ENCODE results near the gene CLDN20. TPM values are rescaled to one million over a fixed set of nuclear protein-coding genes. Genes with fewer than 3 reads are reported as not detected.

CLDN20 gene
- total and polyA plus RNA-seq, 2 donors (not counting 3 experiments of a cell fraction or from before 2014, with no cell fraction given), result not detected

- no peak for FAIRE-seq
Observed at GRCh38 chr6:155252581-155252980, 11.2 kb upstream of the CLDN20 start.

More at GRCh38 chr6:155252581-155252980, 11.2 kb upstream of the CLDN20 start:
- Histone ChIP-seq H3K9me1 (replicated peaks; ENCODE audit: control insufficient read depth, extremely low read depth, insufficient read depth, low read length) (no peaks in the 10 kb centered on the region), H3K27ac (ENCODE audit: insufficient read depth, low read depth, low read length) (no peak overlapping the region), H3K4me1 (ENCODE audit: control insufficient read depth, extremely low read depth, insufficient read depth, low read length) (no peaks in the 10 kb centered on the region), H3K79me2 (ENCODE audit: control insufficient read depth, insufficient read depth, low read length) (no peaks in the 10 kb centered on the region), H3K27me3 (ENCODE audit: control insufficient read depth in 2 of 2, insufficient read depth in 2 of 2, low read length in 2 of 2) (no peaks in the 10 kb centered on the region), H4K20me1 (replicated peaks; ENCODE audit: control insufficient read depth, extremely low read depth, insufficient read depth, low read length) (no peaks in the 10 kb centered on the region), H3K4me2 (ENCODE audit: insufficient read depth, low read length) (no peak overlapping the region), H3K9ac (replicated peaks; ENCODE audit: extremely low read depth, insufficient read depth, low read length) (no peak overlapping the region), H3K36me3 (ENCODE audit: control insufficient read depth in 2 of 2, extremely low read depth in 1 of 2, insufficient read depth in 2 of 2, low read length in 2 of 2) (peaks cover 18 to 21% of the 10 kb centered on the region in 2 experiments), H3K4me3 (replicated peaks in 1 of 3; ENCODE audit: insufficient read depth in 1 of 3, low read depth in 1 of 3, low read length in 3 of 3) (no peak overlapping the region), H3K9me3 (replicated peaks; ENCODE audit: control insufficient read depth, insufficient read depth, low read length) (no peaks in the 10 kb centered on the region), H2AFZ (ENCODE audit: low read depth, low read length) (no peak overlapping the region)
- TF ChIP-seq CTCF (IDR thresholded peaks at IDR 0.05; ENCODE audit: extremely low read depth in 1 of 2, insufficient read depth in 1 of 2, low read depth in 1 of 2, low read length in 2 of 2) (no peak), MYC (IDR thresholded peaks at IDR 0.05; ENCODE audit: low read depth, low read length) (no peak), FOS (IDR thresholded peaks at IDR 0.05; ENCODE audit: borderline replicate concordance, insufficient read depth, low read length) (no peak), GATA2 (IDR thresholded peaks at IDR 0.05; ENCODE audit: insufficient read depth, insufficient read length, low read depth, low read length) (no peak), MAX (IDR thresholded peaks at IDR 0.05; ENCODE audit: insufficient read depth, insufficient read length) (no peak), JUN (IDR thresholded peaks at IDR 0.05; ENCODE audit: borderline replicate concordance, insufficient read depth, insufficient read length, low read depth) (no peak), POLR2AphosphoS5 (IDR thresholded peaks at IDR 0.05; ENCODE audit: insufficient read depth, low read depth, low read length) (no peak), EZH2 (IDR thresholded peaks at IDR 0.05; ENCODE audit: borderline replicate concordance, low read depth, low read length, severe bottlenecking) (no peak), POLR2A (IDR thresholded peaks at IDR 0.05; ENCODE audit: low read depth, low read length) (no peak)
- ChIA-PET CTCF (interaction anchor here (2.3 to 9.5 kb wide), 2 partner anchors 74 to 384 kb away, joined by 7 to 292 read pairs; no protein-coding TSS in a partner anchor), POLR2A (no interaction called here)
- no peak for DNase-seq (ENCODE audit: low read depth, low spot score)
- no TSS peak for BruUV-seq (replicated peaks)
- dilution Hi-C loops (cut with MboI; ENCODE audit: extremely low pct_ligation_motif_present, low sequenced_read_pairs), result no loop called here
- intact Hi-C loops (cut with micrococcal nuclease), result no loop called here

Measured in endothelial cell of umbilical vein (primary cell).